NT2/D1 (cell line): ENCODE data around the gene TBX2.
A peak's percentile ranks its signal among the peaks of the same experiment; 100 is the strongest.

ENCODE experiments used
- DNase-seq: peaks from one replicate; pipeline ENCODE4 v3.0.0-alpha.2; 2011; ENCODE audit warnings: low read depth, low spot score
- H3K27me3 ChIP-seq: 2 replicates; pipeline ENCODE4 v1.6.0; 2011; ENCODE audit warnings: mild to moderate bottlenecking; ENCODE audit not compliant: insufficient read length, insufficient read depth
- H3K36me3 ChIP-seq: 2 replicates; pipeline ENCODE4 v1.6.1; 2011; ENCODE audit warnings: mild to moderate bottlenecking, low read length, mixed read lengths; ENCODE audit not compliant: insufficient read depth, insufficient read length
- H3K4me1 ChIP-seq: 2 replicates; pipeline ENCODE4 v1.5.1; 2011; ENCODE audit not compliant: insufficient read depth, insufficient read length
- H3K4me3 ChIP-seq: 2 replicates; pipeline ENCODE4 v1.5.1; 2011; ENCODE audit warnings: low read depth; ENCODE audit not compliant: insufficient read length
- H3K9ac ChIP-seq: 2 replicates; pipeline ENCODE4 v1.6.0; 2011; ENCODE audit warnings: low read depth; ENCODE audit not compliant: insufficient read length
- H3K9me3 ChIP-seq: 2 replicates; pipeline ENCODE4 v1.5.1; 2011; ENCODE audit warnings: mild to moderate bottlenecking, low read length; ENCODE audit not compliant: insufficient read depth
- SUZ12 ChIP-seq: IDR thresholded peaks from 2 replicates; pipeline ENCODE4 v1.6.1; 2011; ENCODE audit not compliant: insufficient read length, insufficient read depth; ENCODE audit errors: extremely low read depth
- YY1 ChIP-seq: IDR thresholded peaks from 2 replicates; pipeline ENCODE4 v1.6.1; 2011; ENCODE audit not compliant: insufficient read length, insufficient read depth
- ZNF274 ChIP-seq: IDR thresholded peaks from 2 replicates; pipeline ENCODE4 v1.6.1; 2011; ENCODE audit warnings: mild to moderate bottlenecking, low read depth, low read length

Gene TBX2

DNA sequence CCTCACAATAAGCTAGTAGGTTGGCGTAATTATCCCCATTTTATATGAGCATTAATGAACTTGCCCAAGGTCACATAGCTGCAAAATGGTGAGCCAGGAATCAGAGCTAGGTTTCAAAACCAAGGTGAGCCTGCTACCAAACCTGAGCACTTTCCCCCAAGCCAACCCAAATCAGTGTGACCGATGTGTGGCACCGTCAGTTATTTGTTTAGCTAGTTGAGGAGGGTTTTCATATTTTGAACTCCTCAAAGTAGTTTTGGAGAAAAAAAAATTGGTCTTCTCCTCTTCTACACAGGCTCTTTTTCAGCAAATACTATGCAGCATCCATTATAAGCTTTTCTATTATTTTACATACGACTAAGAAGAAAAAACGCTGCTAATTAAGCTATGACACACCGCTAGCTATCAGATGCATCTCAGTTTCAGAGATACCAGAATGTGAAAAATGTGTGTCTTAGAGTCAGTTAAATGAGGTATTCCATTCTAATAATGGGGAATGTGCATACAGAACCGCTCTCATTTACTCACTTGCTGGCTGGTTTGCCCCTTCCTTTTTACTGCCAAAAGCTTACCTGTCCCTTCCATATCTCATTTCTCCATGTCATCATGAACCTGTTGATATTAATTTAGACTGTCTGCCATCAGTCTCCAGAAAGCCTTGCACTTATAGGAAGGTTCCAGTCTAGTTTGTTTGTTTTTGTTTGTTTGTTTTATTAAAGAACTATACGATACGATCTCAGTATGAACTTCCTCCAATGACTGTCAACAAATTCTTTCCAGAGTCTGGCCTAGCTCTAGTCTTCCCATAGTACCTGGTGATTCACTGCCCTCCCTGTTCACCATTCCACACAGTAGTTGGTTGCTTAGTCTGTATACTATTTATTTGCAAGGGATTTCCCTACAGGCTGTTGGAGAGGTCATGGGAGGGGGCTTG is 50.3 kb downstream of the TBX2 start:
- no peak for TF ChIP-seq YY1
- no peak for TF ChIP-seq SUZ12
- DNase-seq, result no peak
- Histone ChIP-seq H3K27me3 (peaks cover 67% of the 10 kb centered on the region), H3K9me3 (no peaks in the 10 kb centered on the region), H3K4me3 (no peak overlapping the region), H3K4me1 (peaks cover 21% of the 10 kb centered on the region), H3K9ac (no peak overlapping the region), H3K36me3 (no peaks in the 10 kb centered on the region)

DNA sequence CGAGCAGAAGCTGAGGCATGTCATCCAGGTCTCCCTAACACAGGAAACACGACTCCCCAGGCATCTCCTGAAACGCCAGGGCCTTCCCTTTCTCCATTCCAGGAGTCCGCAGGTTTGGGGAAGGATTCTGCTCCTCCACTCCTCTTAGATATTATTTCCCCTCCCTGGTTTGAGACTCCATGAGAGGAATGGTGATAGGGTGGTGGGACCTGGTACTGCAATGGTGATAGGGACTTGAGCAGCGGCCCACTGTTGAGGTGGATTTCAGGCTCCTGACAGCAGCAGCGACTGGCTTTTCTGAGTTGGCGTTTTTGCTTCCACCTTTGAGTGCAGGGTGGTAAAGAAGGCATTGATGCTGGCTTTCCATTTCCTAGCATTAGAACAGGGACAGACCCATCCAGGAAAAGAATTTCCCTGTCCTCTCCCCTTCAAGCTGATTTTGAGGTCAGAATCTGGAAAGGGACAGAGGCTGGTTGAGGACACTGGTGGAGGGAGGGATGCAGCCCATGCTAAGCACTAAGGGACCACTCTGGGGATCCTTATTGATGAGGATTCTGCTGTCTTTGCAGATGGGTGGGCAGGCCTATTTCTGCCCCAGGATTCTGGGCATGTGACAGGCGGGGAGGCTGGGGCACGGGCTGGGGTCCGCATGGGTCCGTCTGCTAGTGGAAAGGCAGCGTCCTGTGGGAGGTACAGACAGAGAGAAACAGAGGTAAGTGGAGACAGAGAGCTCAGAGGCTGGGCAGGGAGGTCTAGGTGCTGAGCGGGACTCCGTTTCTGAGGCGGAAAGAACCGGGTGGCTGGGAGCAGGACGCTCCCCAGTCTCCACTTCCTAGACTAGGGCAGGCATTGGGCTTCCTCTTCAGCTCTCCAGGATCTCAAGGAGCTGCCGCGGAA is 51.2 kb downstream of the TBX2 start:
- peaks cover 26% of the 10 kb centered on the region for H3K4me1 ChIP-seq
- peak overlapping the region; percentile 37 for H3K9ac ChIP-seq
- no peaks in the 10 kb centered on the region for H3K9me3 ChIP-seq
- H3K27me3 ChIP-seq, result peaks cover 76% of the 10 kb centered on the region
- H3K4me3 ChIP-seq, result peak overlapping the region; percentile 56
- TF ChIP-seq ZNF274 (no peak), SUZ12 (no peak)
- no peaks in the 10 kb centered on the region for H3K36me3 ChIP-seq
- no peak for DNase-seq

DNA sequence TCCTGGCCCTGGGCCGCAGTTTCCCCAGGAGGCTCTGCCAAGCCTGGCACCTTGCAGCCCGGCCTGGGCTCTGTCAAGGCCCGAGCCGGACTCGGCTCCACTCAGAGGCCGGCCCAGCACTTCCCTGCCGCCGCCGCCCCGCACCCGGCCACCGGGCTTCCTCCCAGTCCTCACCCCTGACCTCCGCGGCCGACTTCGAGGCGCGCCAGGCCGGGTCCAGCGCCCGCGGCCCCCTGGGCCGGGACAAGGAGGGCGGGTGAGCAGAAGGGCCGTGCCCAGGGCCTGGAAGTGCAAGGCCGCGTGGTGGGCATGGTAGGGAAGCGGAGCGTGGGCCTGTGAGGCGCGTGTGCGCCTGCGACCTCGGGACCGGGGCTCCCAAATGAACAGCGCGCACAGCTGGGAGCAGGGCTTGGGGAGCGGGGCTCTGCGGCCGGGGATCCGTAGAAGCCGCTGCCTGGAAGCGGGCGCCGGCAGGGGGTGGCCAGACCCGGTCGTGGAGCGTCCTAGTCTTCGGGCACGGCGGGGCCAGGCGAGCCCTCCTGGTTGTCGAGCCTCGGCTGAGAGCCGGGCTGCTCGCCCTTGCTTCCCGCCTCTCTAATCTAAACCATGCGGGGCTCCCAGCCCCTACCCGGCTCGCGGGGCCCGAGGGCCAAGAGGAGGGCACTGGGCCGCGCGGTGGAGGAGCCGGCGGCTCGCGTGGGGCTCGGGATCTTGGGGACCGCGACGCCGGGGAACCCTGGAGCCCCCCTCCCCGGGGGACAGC is 52.1 kb downstream of the TBX2 start:
- Histone ChIP-seq H3K4me1 (peaks cover 26% of the 10 kb centered on the region), H3K4me3 (peak overlapping the region; percentile 56), H3K27me3 (peaks cover 85% of the 10 kb centered on the region), H3K36me3 (no peaks in the 10 kb centered on the region), H3K9ac (peak overlapping the region; percentile 77), H3K9me3 (no peaks in the 10 kb centered on the region)
- DNase-seq, result no peak
- no peak for TF ChIP-seq YY1
- no peak for TF ChIP-seq ZNF274
- TF ChIP-seq SUZ12, result no peak

DNA sequence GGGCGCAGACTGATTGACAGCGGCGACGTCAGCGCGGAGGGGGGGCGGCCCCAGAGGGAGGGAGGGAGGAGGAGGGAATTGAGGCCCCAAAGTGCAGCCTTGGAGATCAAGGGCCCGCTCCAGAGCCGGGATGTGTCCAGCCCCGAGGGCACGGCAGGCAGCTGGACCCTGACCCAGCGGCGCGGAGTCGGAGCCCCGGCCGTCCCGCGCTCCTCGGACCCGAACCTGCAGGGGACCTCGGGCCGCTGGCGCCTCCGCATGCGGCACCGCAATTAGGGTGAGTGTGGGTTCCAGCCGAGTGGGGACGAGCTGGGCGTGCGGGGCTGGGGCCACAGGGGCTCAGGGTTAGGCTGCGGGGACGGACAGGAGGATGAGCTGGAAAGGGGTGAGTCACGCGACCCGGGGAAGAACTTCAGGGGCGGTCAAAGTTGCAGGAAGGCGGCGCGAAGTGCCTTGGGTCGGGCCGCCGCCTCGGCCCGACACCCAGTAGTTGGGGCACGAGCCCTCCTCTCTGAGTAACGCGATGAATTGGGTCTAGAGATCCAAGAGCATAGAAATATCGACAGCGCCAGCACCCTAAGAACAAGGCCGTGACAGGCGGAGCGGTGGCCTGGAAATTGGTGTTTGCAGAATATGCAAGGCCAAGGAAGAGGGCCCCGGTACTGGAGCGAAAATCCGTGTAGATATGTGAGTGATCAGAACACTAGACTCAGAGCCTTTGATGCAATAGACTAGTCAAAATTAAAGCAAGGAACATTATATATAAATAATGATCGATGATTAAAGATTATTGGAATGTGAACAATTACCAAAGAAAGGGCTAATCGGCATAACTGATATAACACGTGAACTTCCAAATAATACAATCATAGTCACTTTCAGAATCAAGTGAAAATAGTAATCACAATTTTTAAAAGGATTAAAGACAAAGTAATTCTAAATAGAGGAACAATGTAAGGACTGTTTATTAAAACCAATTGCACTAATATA is 53.0 kb downstream of the TBX2 start, which contains the start of gene TBX4:
TSS of gene TBX4 (plus strand) at position 122 of the 990 bp plus-strand sequence. CDS start 4,069 bp downstream, outside the sequence.
- Histone ChIP-seq H3K36me3 (no peaks in the 10 kb centered on the region), H3K27me3 (peaks cover 93% of the 10 kb centered on the region), H3K4me3 (peak within 1 kb of the TSS; percentile 56), H3K9me3 (no peaks in the 10 kb centered on the region), H3K9ac (peak within 1 kb of the TSS; percentile 77), H3K4me1 (peaks cover 27% of the 10 kb centered on the region)
- no peak for DNase-seq
- no peak for TF ChIP-seq ZNF274
- no peak for TF ChIP-seq SUZ12
- no peak for TF ChIP-seq YY1

DNA sequence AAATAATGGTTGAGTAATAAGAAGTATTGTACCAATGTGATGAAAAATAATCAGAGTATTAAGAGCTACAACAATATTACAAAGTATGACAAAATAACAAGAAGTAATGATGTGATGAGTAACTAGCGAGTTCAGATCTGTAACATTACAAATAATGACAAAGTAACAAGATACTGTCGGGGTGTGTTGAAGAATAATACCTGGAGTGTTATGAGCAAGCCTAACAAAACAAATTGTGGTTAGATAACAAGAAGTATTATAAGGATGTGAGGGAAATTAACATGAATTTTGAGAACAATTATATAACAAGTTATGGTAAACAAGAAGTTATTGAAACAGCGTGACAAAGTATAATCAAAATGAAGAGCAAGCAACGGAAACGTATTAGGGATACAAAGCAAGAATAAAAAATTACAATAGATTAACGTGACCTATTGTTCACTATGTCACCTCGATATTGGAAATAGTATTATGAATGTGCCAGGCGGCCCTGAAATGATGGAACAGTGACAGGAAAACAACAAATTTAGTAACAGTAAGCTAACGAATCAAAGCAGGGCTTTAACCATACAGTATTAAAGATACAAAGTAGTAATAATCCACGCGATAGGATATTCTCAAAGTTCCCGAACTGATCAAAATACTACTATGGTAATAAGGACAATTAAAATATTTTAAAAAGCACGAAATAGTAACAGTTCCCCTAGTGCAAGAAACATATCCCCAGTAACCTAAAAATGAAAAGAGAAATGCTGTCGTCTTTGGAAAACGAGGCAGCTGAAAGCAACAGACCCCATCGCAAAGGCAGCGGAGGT is 54.1 kb downstream of the TBX2 start:
- DNase-seq, result no peak
- no peaks in the 10 kb centered on the region for H3K9me3 ChIP-seq
- H3K36me3 ChIP-seq, result no peaks in the 10 kb centered on the region
- H3K4me3 ChIP-seq, result peak overlapping the region; percentile 44
- peak overlapping the region; percentile 66 for H3K9ac ChIP-seq
- peaks cover 25% of the 10 kb centered on the region for H3K4me1 ChIP-seq
- peaks cover 94% of the 10 kb centered on the region for H3K27me3 ChIP-seq
- no peak for TF ChIP-seq ZNF274
- no peak for TF ChIP-seq YY1
- no peak for TF ChIP-seq SUZ12
